MM.1S (cell line): ENCODE data around the gene RIC1.

Experiments used
- CTCF ChIP-seq: fragments of 300-600 bp; sonication (generic); IDR thresholded peaks from 2 replicates; pipeline ENCODE4 v1.5.1; 2016; ENCODE audit warnings: antibody characterized with exemption, low read length, mixed read lengths
- EZH2 ChIP-seq: fragments of 300-600 bp; sonication (generic); optimal IDR thresholded peaks from 2 replicates; pipeline ENCODE3; 2017; ENCODE audit warnings: low read depth, mild to moderate bottlenecking, antibody characterized with exemption, low read length, mixed read lengths
- EZH2phosphoT487 ChIP-seq: fragments of 300-600 bp; sonication (generic); IDR thresholded peaks from 2 replicates; pipeline ENCODE4 v1.6.1; 2018; ENCODE audit warnings: antibody characterized with exemption, low read length

- TF ChIP-seq CTCF = no peak
- TF ChIP-seq EZH2 = no peak
- no peak for TF ChIP-seq EZH2phosphoT487
Measured at GRCh38 chr9:5813824-5814223, 184.9 kb downstream of the RIC1 start.
